GM23248 (cell line): ENCODE data around the gene POU3F3. TPM values are rescaled to one million over a fixed set of nuclear protein-coding genes. Genes with fewer than 3 reads are reported as not detected.

Source experiments
- DNase-seq: peaks from one replicate; pipeline ENCODE4 v3.0.0-alpha.2; 2015
- H2AFZ ChIP-seq: fragments of 200-600 bp; sonication (generic); 2 replicates; pipeline ENCODE4 v1.6.1; 2016; ENCODE audit warnings: antibody characterized with exemption
- H3F3A ChIP-seq: fragments of 200-600 bp; sonication (generic); 2 replicates; pipeline ENCODE4 v1.6.1; 2016; ENCODE audit warnings: mild to moderate bottlenecking, antibody characterized with exemption, mixed run types; ENCODE audit not compliant: insufficient read depth
- H3K27ac ChIP-seq: fragments of 200-600 bp; sonication (generic); 2 replicates; pipeline ENCODE4 v1.5.1; 2016; ENCODE audit warnings: mild to moderate bottlenecking
- H3K27me3 ChIP-seq: fragments of 200-600 bp; sonication (generic); replicated peaks from 2 replicates; pipeline ENCODE4 v1.6.1; 2016; ENCODE audit warnings: mild to moderate bottlenecking; ENCODE audit not compliant: insufficient read depth
- H3K36me3 ChIP-seq: fragments of 200-600 bp; sonication (generic); 2 replicates; pipeline ENCODE4 v1.6.1; 2016; ENCODE audit warnings: low read depth, mild to moderate bottlenecking
- H3K4me1 ChIP-seq: fragments of 200-600 bp; sonication (generic); 2 replicates; pipeline ENCODE4 v1.6.1; 2016; ENCODE audit warnings: mild to moderate bottlenecking; ENCODE audit not compliant: insufficient read depth
- H3K4me2 ChIP-seq: fragments of 200-600 bp; sonication (generic); one replicate; pipeline ENCODE4 v1.6.1; 2016; ENCODE audit warnings: mild to moderate bottlenecking; ENCODE audit not compliant: unreplicated experiment
- H3K4me3 ChIP-seq: fragments of 200-600 bp; sonication (generic); 2 replicates; pipeline ENCODE4 v1.5.1; 2016; ENCODE audit warnings: mild to moderate bottlenecking
- H3K79me2 ChIP-seq: fragments of 200-600 bp; sonication (generic); 2 replicates; pipeline ENCODE4 v1.6.1; 2016; ENCODE audit warnings: mild to moderate bottlenecking; ENCODE audit not compliant: insufficient read depth
- H3K9ac ChIP-seq: fragments of 200-600 bp; sonication (generic); 2 replicates; pipeline ENCODE4 v1.6.1; 2016; ENCODE audit warnings: mild to moderate bottlenecking
- H3K9me2 ChIP-seq: fragments of 200-600 bp; sonication (generic); 2 replicates; pipeline ENCODE4 v1.6.1; 2016; ENCODE audit warnings: mixed run types, mild to moderate bottlenecking, moderate library complexity; ENCODE audit not compliant: insufficient read depth
- H3K9me3 ChIP-seq: fragments of 200-600 bp; sonication (generic); one replicate; pipeline ENCODE4 v1.6.1; 2017; ENCODE audit warnings: low read depth
- H4K20me1 ChIP-seq: fragments of 200-600 bp; sonication (generic); 2 replicates; pipeline ENCODE4 v1.6.0; 2016; ENCODE audit not compliant: insufficient read depth
- EZH2 ChIP-seq: fragments of 200-600 bp; sonication (generic); IDR thresholded peaks from 2 replicates; pipeline ENCODE4 v1.6.1; 2018; ENCODE audit warnings: antibody characterized with exemption, mild to moderate bottlenecking; ENCODE audit not compliant: insufficient read depth, poor library complexity, severe bottlenecking
- EZH2phosphoT487 ChIP-seq: fragments of 200-600 bp; sonication (generic); IDR thresholded peaks from 2 replicates; pipeline ENCODE4 v1.6.1; 2018; ENCODE audit warnings: antibody characterized with exemption, moderate library complexity, mild to moderate bottlenecking, low read depth; ENCODE audit not compliant: insufficient read depth
- WGBS, 2 experiments: methylation state at CpG; one replicate each; pipeline ENCODE4 v1.1.6; 2015 to 2017; ENCODE audit warnings: low lambda C conversion rate in 2 of 2, low coverage in 1 of 2; ENCODE audit errors: missing lambda C conversion rate in 2 of 2; 5-methylcytosine and 5-hydroxymethylcytosine counted together
- in situ Hi-C: fragments of 300-500 bp; cut with MboI; formaldehyde crosslinking; loops from 2 replicates; pipeline ENCODE4 v1.15.0; 2020
- polyA plus RNA-seq: library from polyadenylated mRNA; unstranded; fragments of >200 nt; fragmentation: Nextera tagmentation; extraction: Ambion mirVana; gene quantifications from 2 replicates; pipeline ENCODE4 v1.2.1, GENCODE V29; 2016
- total RNA-seq: library from RNA; depleted of rRNA; stranded (reverse); fragments of >200 nt; shearing (Covaris generic); gene quantifications from 2 replicates; pipeline ENCODE4 v1.2.3, GENCODE V29; 2014

Gene POU3F3
- total and polyA plus RNA-seq, 2 experiments from 2014 or later, result not detected

- H2AFZ ChIP-seq, result no peak overlapping the region
- peaks cover 48% of the 10 kb centered on the region for H3K27me3 ChIP-seq
- no peaks in the 10 kb centered on the region for H3K9me3 ChIP-seq
- H3K36me3 ChIP-seq, result no peaks in the 10 kb centered on the region
- no peak overlapping the region for H3K27ac ChIP-seq
- TF ChIP-seq EZH2phosphoT487, result no peak
- TF ChIP-seq EZH2, result no peak
- no peaks in the 10 kb centered on the region for H3K79me2 ChIP-seq
- no peak for DNase-seq
- H3K4me3 ChIP-seq, result no peak overlapping the region
- in situ Hi-C loops, result no loop called here
- no peaks in the 10 kb centered on the region for H3K9me2 ChIP-seq
- H3K4me2 ChIP-seq, result no peak overlapping the region
- H3F3A ChIP-seq, result no peaks in the 10 kb centered on the region
- no peaks in the 10 kb centered on the region for H3K4me1 ChIP-seq
- 52 to 57% methylated on average over 2 of the region's 2 CpGs for WGBS, 2 experiments
- no peaks in the 10 kb centered on the region for H4K20me1 ChIP-seq
- H3K9ac ChIP-seq, result no peak overlapping the region
Measured at GRCh38 chr2:104840893-104841585, 12.9 kb upstream of the POU3F3 start.

GRCh38 chr2:104841744-104842143 is 12.2 kb upstream of the POU3F3 start:
- 74 to 82% methylated on average over 2 of the region's 2 CpGs for WGBS, 2 experiments
- H3K9me2 ChIP-seq, result no peaks in the 10 kb centered on the region
- H3K36me3 ChIP-seq, result no peaks in the 10 kb centered on the region
- H4K20me1 ChIP-seq, result no peaks in the 10 kb centered on the region
- in situ Hi-C loops, result no loop called here
- H3K9ac ChIP-seq, result no peak overlapping the region
- no peaks in the 10 kb centered on the region for H3F3A ChIP-seq
- TF ChIP-seq EZH2phosphoT487 (no peak), EZH2 (no peak)
- DNase-seq, result no peak
- H2AFZ ChIP-seq, result no peak overlapping the region
- H3K4me3 ChIP-seq, result no peak overlapping the region
- H3K79me2 ChIP-seq, result no peaks in the 10 kb centered on the region
- no peaks in the 10 kb centered on the region for H3K4me1 ChIP-seq
- H3K27me3 ChIP-seq, result peaks cover 56% of the 10 kb centered on the region
- H3K4me2 ChIP-seq, result no peak overlapping the region
- H3K9me3 ChIP-seq, result no peaks in the 10 kb centered on the region
- H3K27ac ChIP-seq, result no peak overlapping the region

- no peaks in the 10 kb centered on the region for H3K36me3 ChIP-seq
- H3K9me3 ChIP-seq, result no peaks in the 10 kb centered on the region
- H3K4me1 ChIP-seq, result no peaks in the 10 kb centered on the region
- no peaks in the 10 kb centered on the region for H3F3A ChIP-seq
- no peak overlapping the region for H3K4me3 ChIP-seq
- H3K27ac ChIP-seq, result no peak overlapping the region
- H3K27me3 ChIP-seq, result peaks cover 84% of the 10 kb centered on the region
- H3K9me2 ChIP-seq, result no peaks in the 10 kb centered on the region
- 14 to 15% methylated on average over 45 to 56 of the region's 56 CpGs for WGBS, 2 experiments
- TF ChIP-seq EZH2phosphoT487 (no peak), EZH2 (no peak)
- no peak overlapping the region for H3K9ac ChIP-seq
- H4K20me1 ChIP-seq, result no peaks in the 10 kb centered on the region
- H2AFZ ChIP-seq, result no peak overlapping the region
- H3K79me2 ChIP-seq, result no peaks in the 10 kb centered on the region
- no peak for DNase-seq
- H3K4me2 ChIP-seq, result no peak overlapping the region
- in situ Hi-C loops, result no loop called here
Measured at GRCh38 chr2:104844807-104845551, 8.9 kb upstream of the POU3F3 start.

- Histone ChIP-seq H3F3A (no peaks in the 10 kb centered on the region), H3K9ac (no peak overlapping the region), H3K9me3 (no peaks in the 10 kb centered on the region), H3K4me2 (no peak overlapping the region), H3K36me3 (no peaks in the 10 kb centered on the region), H3K27me3 (peaks cover 90% of the 10 kb centered on the region), H3K4me1 (no peaks in the 10 kb centered on the region), H4K20me1 (no peaks in the 10 kb centered on the region), H3K9me2 (no peaks in the 10 kb centered on the region), H2AFZ (no peak overlapping the region), H3K79me2 (no peaks in the 10 kb centered on the region), H3K4me3 (no peak overlapping the region), H3K27ac (no peak overlapping the region)
- in situ Hi-C loops, result no loop called here
- TF ChIP-seq EZH2phosphoT487 (no peak), EZH2 (no peak)
- WGBS, 2 experiments, result 71 to 76% methylated on average over 13 of the region's 13 CpGs
- DNase-seq, result no peak
Measured at GRCh38 chr2:104845552-104845931, 8.4 kb upstream of the POU3F3 start.
